GM10248 (cell line): ENCODE results near the gene ANTKMT.
"Not testable (repeated sequence)": the region's sequence is repeated elsewhere in the genome, so short reads cannot be mapped to it uniquely, and the experiment has no call there.

Source experiments
- CTCF ChIA-PET: fragments of 300-600 bp; sonication (Branson Sonifier 250); formaldehyde crosslinking; extraction: SDS; loops from one replicate; lab custom pipeline; 2021; ENCODE audit warnings: antibody characterized with exemption; lab: Yijun Ruan, JAX
- POLR2A ChIA-PET: fragments of 350-650 bp; sonication (Branson Sonifier 250); formaldehyde crosslinking; extraction: SDS; loops from one replicate; lab custom pipeline; 2020; ENCODE audit warnings: antibody characterized with exemption; lab: Yijun Ruan, JAX
- DNase-seq: peaks from one replicate; pipeline ENCODE4 v3.0.0; 2012; ENCODE audit errors: extremely low spot score
- TF ChIP-seq, protein P1 (sequence below): IDR thresholded peaks from 2 replicates; pipeline ENCODE4 v1.5.1; 2012; ENCODE audit warnings: mild to moderate bottlenecking, low read depth; ENCODE audit errors: extremely low read depth, missing control alignments, control extremely low read depth

Gene ANTKMT

GRCh38 chr16:684961-685696, 35.8 kb upstream of the ANTKMT start:
- POLR2A ChIA-PET = no interaction called here
- CTCF ChIA-PET = interaction anchor here (1.2 to 1.8 kb wide), 3 partner anchors 9 to 17 kb away, joined by 3 to 8 read pairs (median 4); partner anchors contain the start of genes RHBDL1 and RHOT2
- DNase-seq = no peak
- TF ChIP-seq, protein P1, sequence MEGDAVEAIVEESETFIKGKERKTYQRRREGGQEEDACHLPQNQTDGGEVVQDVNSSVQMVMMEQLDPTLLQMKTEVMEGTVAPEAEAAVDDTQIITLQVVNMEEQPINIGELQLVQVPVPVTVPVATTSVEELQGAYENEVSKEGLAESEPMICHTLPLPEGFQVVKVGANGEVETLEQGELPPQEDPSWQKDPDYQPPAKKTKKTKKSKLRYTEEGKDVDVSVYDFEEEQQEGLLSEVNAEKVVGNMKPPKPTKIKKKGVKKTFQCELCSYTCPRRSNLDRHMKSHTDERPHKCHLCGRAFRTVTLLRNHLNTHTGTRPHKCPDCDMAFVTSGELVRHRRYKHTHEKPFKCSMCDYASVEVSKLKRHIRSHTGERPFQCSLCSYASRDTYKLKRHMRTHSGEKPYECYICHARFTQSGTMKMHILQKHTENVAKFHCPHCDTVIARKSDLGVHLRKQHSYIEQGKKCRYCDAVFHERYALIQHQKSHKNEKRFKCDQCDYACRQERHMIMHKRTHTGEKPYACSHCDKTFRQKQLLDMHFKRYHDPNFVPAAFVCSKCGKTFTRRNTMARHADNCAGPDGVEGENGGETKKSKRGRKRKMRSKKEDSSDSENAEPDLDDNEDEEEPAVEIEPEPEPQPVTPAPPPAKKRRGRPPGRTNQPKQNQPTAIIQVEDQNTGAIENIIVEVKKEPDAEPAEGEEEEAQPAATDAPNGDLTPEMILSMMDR = no peak

GRCh38 chr16:685967-686366, 35.0 kb upstream of the ANTKMT start:
- DNase-seq = no peak
- TF ChIP-seq, protein P1 = peak; percentile 23
- ChIA-PET POLR2A (interaction anchor here (0.9 kb wide), 1 partner anchor 50 kb away, joined by 3 read pairs; no protein-coding TSS in a partner anchor), CTCF (interaction anchor here (1.0 to 3.2 kb wide), 4 partner anchors 18 to 100 kb away, joined by 3 to 9 read pairs (median 6); partner anchors contain the start of gene RHOT2)

GRCh38 chr16:686459-687260, 34.3 kb upstream of the ANTKMT start:
- ChIA-PET CTCF (interaction anchor here (1.0 to 3.2 kb wide), 6 partner anchors 19 to 99 kb away, joined by 3 to 9 read pairs (median 5); partner anchors contain the start of gene RHOT2), POLR2A (interaction anchor here (0.9 kb wide), 1 partner anchor 49 kb away, joined by 3 read pairs; no protein-coding TSS in a partner anchor)
- DNase-seq = no peak
- TF ChIP-seq, protein P1 = no peak

DNA sequence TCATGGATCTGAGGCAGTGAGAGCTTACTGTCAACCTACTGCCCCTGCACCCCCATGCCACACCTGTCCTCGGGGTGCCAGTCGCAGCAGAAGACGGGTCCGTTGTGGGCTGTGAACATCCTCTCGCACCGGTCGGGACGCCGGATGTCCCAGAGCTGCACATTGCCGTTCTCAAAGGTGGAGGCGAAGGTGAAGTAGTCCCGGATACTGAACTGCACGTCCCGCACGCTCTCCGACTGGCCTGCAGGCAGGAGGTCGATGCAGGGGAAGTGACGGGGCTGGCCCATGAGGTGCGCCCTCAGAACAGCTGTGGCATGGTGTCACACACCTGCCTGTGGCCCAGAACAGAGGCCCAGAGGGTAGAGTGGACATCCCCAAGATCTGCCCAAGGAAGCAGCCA, 33.4 kb upstream of the ANTKMT start:
- POLR2A ChIA-PET = no interaction called here
- CTCF ChIA-PET = interaction anchor here (1.0 to 3.2 kb wide), 3 partner anchors 32 to 98 kb away, joined by 3 to 9 read pairs (median 5); no protein-coding TSS in a partner anchor
- TF ChIP-seq, protein P1 = no peak
- no peak for DNase-seq

- no peak for DNase-seq
- TF ChIP-seq, protein P1 = no peak
- ChIA-PET CTCF (interaction anchor here (1.0 to 3.2 kb wide), 4 partner anchors 9 to 96 kb away, joined by 3 to 9 read pairs (median 4); partner anchors contain the start of genes METRN and STUB1), POLR2A (no interaction called here)
Observed at GRCh38 chr16:689175-689897, 31.6 kb upstream of the ANTKMT start.

DNA sequence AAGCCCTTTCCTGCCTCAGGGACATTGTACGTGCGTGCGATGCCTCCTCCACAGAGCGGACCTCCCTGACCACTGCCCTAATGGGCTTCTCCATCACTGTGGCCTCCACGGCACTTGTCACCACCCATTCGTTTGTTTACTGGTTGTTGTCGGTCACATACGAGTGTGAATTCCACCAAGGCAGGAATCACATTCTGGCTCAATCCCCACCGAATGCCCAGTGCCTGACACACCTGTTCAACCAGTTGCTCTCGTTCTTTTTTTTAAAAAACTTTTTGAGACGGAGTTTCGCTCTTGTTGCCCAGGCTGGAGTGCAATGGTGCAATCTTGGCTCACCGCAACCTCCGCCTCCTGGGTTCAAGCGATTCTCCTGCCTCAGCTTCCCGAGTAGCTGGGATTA, 29.7 kb upstream of the ANTKMT start:
- CTCF ChIA-PET, POLR2A ChIA-PET: not testable (repeated sequence)

More for the DNA sequence above, 29.7 kb upstream of the ANTKMT start:
- not testable (repeated sequence) for DNase-seq
